Measurements from ENCODE around the gene GEMIN7.

- no peak for TF ChIP-seq CTCF (IDR thresholded peaks at IDR 0.05; ENCODE audit: insufficient read depth, low read length, poor library complexity, severe bottlenecking)
- no peak for TF ChIP-seq EZH2phosphoT487 (conservative IDR thresholded peaks at IDR 0.05; ENCODE audit: low read length)
Observed at GRCh38 chr19:45049073-45049736, 29.9 kb upstream of the GEMIN7 start.

All from SU-DHL-6 (cell line).